ENCODE measurements around the gene SOX8. TPM values are rescaled to one million over a fixed set of nuclear protein-coding genes. Genes with fewer than 3 reads are reported as not detected.

SOX8 gene
- total RNA-seq, 2 experiments from 2014 or later, result 2.0 to 2.6 TPM

DNA sequence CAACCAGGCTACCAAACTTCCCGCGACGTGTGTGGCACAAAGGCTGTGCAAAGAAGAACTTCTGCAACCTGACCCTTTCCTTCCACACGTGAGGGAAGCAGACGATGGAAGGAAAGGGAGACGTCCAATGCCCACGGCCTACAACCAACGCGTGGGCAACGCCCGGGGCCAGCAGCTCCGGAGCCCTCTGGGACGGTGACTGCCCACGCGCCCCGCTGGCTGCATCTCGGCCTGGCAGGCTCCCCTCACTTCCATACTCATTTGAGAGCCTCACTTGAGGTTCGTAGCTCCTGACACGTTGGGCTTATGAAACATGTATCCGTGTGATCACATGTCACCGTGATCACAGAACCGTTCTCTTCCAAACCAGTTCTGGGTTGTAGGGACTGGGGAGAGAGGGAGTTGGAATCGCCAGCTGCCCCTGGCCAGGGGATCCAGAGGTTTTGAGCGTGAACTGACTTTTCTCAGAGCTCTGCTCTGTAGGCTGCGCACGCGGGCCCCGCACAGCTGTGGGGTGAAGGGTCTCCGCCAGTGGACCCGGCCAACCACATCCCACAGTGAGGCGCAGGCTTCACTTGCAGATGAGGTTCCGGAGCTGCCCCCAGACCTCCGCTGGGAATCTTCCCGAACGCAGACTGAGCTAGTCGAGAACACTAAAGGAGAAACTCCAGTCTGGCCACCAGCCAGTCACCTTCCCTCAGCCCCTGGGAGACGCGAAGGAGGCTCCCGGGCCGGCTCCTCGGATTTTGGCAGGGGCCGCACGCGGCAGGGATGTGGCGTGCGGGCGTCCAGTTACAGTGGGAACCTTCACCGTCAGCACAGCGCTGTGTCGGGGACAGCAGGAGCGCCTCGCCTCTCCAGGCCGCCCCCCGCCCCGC, 11.8 kb upstream of the SOX8 start:
- CTCF ChIA-PET, result interaction anchor here (0.7 to 1.2 kb wide), 2 partner anchors 11 to 87 kb away, joined by 3 read pairs; no protein-coding TSS in a partner anchor
- H3K9me3 Mint-ChIP-seq, result peaks cover 5% of the 10 kb centered on the region
- POLR2A ChIA-PET, result interaction anchor here (0.7 to 1.4 kb wide), 2 partner anchors 28 to 181 kb away, joined by 3 read pairs; partner anchors contain the start of genes CHTF18 and RPUSD1
- DNase-seq, result peak; percentile 30
- peaks cover 27% of the 10 kb centered on the region for H3K4me1 Mint-ChIP-seq (ENCODE audit: low read depth)
- peaks cover 18% of the 10 kb centered on the region for H3K36me3 Mint-ChIP-seq
- intact Hi-C loops (cut with micrococcal nuclease), result loop anchor here (2.0 to 5.0 kb wide), 3 partner anchors 27 to 162 kb away; no protein-coding TSS in a partner anchor
- peak overlapping the region; percentile 13 for H3K27ac Mint-ChIP-seq
- H3K27me3 Mint-ChIP-seq, result no peaks in the 10 kb centered on the region
- H3K4me3 Mint-ChIP-seq, result peak overlapping the region; percentile 78

- DNase-seq, result no peak
- Mint-ChIP-seq H3K9me3 (peaks cover 3% of the 10 kb centered on the region), H3K27ac (peak overlapping the region; percentile 33), H3K4me1 (ENCODE audit: low read depth) (peaks cover 21% of the 10 kb centered on the region), H3K4me3 (peak overlapping the region; percentile 78), H3K27me3 (no peaks in the 10 kb centered on the region), H3K36me3 (peaks cover 14% of the 10 kb centered on the region)
- intact Hi-C loops (cut with micrococcal nuclease), result loop anchor here (2.0 to 5.0 kb wide), 3 partner anchors 26 to 163 kb away; no protein-coding TSS in a partner anchor
- POLR2A ChIA-PET, result interaction anchor here (0.7 to 1.4 kb wide), 2 partner anchors 27 to 182 kb away, joined by 3 read pairs; partner anchors contain the start of genes CHTF18 and RPUSD1
- CTCF ChIA-PET, result interaction anchor here (0.7 kb wide), 1 partner anchor 10 kb away, joined by 3 read pairs; no protein-coding TSS in a partner anchor
Observed at GRCh38 chr16:970386-970765, 11.2 kb upstream of the SOX8 start.

GRCh38 chr16:970766-971581, 10.6 kb upstream of the SOX8 start, which contains the start of gene LMF1:
LMF1 (minus strand) TSS chr16:970984; CDS start chr16:970980, 4 bp downstream.
- intact Hi-C loops (cut with micrococcal nuclease), result loop anchor here (1.0 to 5.0 kb wide), 4 partner anchors 10 to 164 kb away; partner anchors contain the start of gene SOX8
- Mint-ChIP-seq H3K36me3 (peaks cover 8% of the 10 kb centered on the region), H3K27ac (peak within 1 kb of the TSS; percentile 33), H3K4me1 (ENCODE audit: low read depth) (peaks cover 15% of the 10 kb centered on the region), H3K9me3 (no peaks in the 10 kb centered on the region), H3K4me3 (peak within 1 kb of the TSS; percentile 78), H3K27me3 (no peaks in the 10 kb centered on the region)
- peak; percentile 97 for DNase-seq
- POLR2A ChIA-PET, result no interaction called here
- CTCF ChIA-PET, result no interaction called here

DNA sequence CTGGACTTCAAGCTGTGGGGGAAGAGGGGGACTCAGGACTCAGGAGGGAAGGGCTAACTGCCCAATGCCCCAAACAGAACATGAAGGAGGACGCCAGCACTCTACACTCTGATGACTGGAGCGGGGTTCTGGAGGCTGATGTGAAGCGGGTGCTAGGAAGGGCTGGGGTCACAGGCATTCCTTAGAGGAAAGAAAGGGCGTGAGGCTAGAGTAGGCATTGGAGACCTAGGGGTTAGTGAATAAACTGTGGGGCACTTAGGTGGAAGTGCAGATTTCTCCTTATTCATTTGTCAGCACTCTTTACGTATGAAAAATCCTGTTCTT, 10.0 kb upstream of the SOX8 start:
- Mint-ChIP-seq H3K27me3 (no peaks in the 10 kb centered on the region), H3K4me1 (ENCODE audit: low read depth) (peaks cover 15% of the 10 kb centered on the region), H3K9me3 (no peaks in the 10 kb centered on the region), H3K36me3 (peaks cover 5% of the 10 kb centered on the region), H3K27ac (no peak overlapping the region), H3K4me3 (no peak overlapping the region)
- no peak for DNase-seq
- CTCF ChIA-PET, result no interaction called here
- POLR2A ChIA-PET, result no interaction called here
- intact Hi-C loops (cut with micrococcal nuclease), result loop anchor here (1.0 to 5.0 kb wide), 4 partner anchors 10 to 164 kb away; partner anchors contain the start of gene SOX8

- Mint-ChIP-seq H3K4me3 (no peak overlapping the region), H3K27ac (no peak overlapping the region), H3K27me3 (no peaks in the 10 kb centered on the region), H3K9me3 (no peaks in the 10 kb centered on the region), H3K4me1 (ENCODE audit: low read depth) (peaks cover 15% of the 10 kb centered on the region), H3K36me3 (peaks cover 2% of the 10 kb centered on the region)
- POLR2A ChIA-PET, result no interaction called here
- no peak for DNase-seq
- CTCF ChIA-PET, result no interaction called here
- intact Hi-C loops (cut with micrococcal nuclease), result loop anchor here (1.0 to 5.0 kb wide), 4 partner anchors 9 to 165 kb away; partner anchors contain the start of gene SOX8
Observed at GRCh38 chr16:971981-972315, 9.6 kb upstream of the SOX8 start.

- POLR2A ChIA-PET, result no interaction called here
- no peaks in the 10 kb centered on the region for H3K9me3 Mint-ChIP-seq
- no peaks in the 10 kb centered on the region for H3K36me3 Mint-ChIP-seq
- CTCF ChIA-PET, result no interaction called here
- intact Hi-C loops (cut with micrococcal nuclease), result loop anchor here (5.0 kb wide), 1 partner anchor 165 kb away; no protein-coding TSS in a partner anchor
- DNase-seq, result no peak
- H3K27ac Mint-ChIP-seq, result no peak overlapping the region
- peaks cover 15% of the 10 kb centered on the region for H3K4me1 Mint-ChIP-seq (ENCODE audit: low read depth)
- H3K4me3 Mint-ChIP-seq, result no peak overlapping the region
- no peaks in the 10 kb centered on the region for H3K27me3 Mint-ChIP-seq
Observed at GRCh38 chr16:972316-973002, 9.1 kb upstream of the SOX8 start.

GRCh38 chr16:973366-973765, 8.2 kb upstream of the SOX8 start:
- no peak overlapping the region for H3K4me3 Mint-ChIP-seq
- no peak overlapping the region for H3K27ac Mint-ChIP-seq
- no peaks in the 10 kb centered on the region for H3K36me3 Mint-ChIP-seq
- DNase-seq, result no peak
- no peaks in the 10 kb centered on the region for H3K9me3 Mint-ChIP-seq
- ChIA-PET CTCF (no interaction called here), POLR2A (no interaction called here)
- intact Hi-C loops (cut with micrococcal nuclease), result loop anchor here (5.0 kb wide), 1 partner anchor 166 kb away; no protein-coding TSS in a partner anchor
- no peaks in the 10 kb centered on the region for H3K27me3 Mint-ChIP-seq
- peaks cover 14% of the 10 kb centered on the region for H3K4me1 Mint-ChIP-seq (ENCODE audit: low read depth)

DNA sequence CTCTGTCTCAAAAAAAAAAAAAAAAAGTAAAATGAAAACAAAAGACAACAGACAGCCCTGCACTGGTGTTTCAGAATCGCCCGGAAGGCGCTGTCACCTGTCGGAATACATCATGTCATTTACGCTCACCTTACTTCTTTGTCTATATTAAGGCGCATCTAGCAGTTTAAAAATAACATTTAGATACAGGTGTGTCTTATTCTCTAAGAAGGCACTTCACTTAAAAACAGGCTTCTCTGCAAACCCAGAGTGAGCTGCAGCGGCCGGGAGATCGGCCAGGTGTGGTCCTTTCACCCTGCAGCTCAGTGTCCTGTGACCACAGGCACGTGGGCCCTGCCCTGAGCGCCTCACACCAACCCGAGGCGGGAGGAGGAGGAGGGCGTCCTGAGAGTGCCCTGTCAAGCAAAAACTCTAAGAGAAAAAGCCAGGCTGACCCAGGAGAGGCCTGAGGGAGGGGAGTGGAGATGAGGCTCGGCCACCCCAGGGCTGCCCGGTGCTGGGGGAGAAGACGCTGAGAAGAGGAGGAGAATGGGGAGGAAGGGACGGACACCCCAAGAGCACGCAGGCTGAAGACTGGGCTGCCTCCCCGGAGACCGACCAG, 7.5 kb upstream of the SOX8 start:
- H3K9me3 Mint-ChIP-seq, result no peaks in the 10 kb centered on the region
- intact Hi-C loops (cut with micrococcal nuclease), result loop anchor here (5.0 kb wide), 1 partner anchor 167 kb away; no protein-coding TSS in a partner anchor
- POLR2A ChIA-PET, result interaction anchor here (1.8 kb wide), 1 partner anchor 10 kb away, joined by 12 read pairs; no protein-coding TSS in a partner anchor
- no peak overlapping the region for H3K4me3 Mint-ChIP-seq
- no peak overlapping the region for H3K27ac Mint-ChIP-seq
- H3K27me3 Mint-ChIP-seq, result no peaks in the 10 kb centered on the region
- H3K36me3 Mint-ChIP-seq, result no peaks in the 10 kb centered on the region
- CTCF ChIA-PET, result no interaction called here
- H3K4me1 Mint-ChIP-seq (ENCODE audit: low read depth), result peaks cover 10% of the 10 kb centered on the region
- no peak for DNase-seq

GRCh38 chr16:974611-975261, 6.8 kb upstream of the SOX8 start:
- ChIA-PET CTCF (no interaction called here), POLR2A (interaction anchor here (1.8 kb wide), 1 partner anchor 10 kb away, joined by 12 read pairs; no protein-coding TSS in a partner anchor)
- Mint-ChIP-seq H3K27me3 (no peaks in the 10 kb centered on the region), H3K4me1 (ENCODE audit: low read depth) (peaks cover 8% of the 10 kb centered on the region), H3K4me3 (no peak overlapping the region), H3K27ac (no peak overlapping the region), H3K9me3 (no peaks in the 10 kb centered on the region), H3K36me3 (no peaks in the 10 kb centered on the region)
- intact Hi-C loops (cut with micrococcal nuclease), result loop anchor here (5.0 kb wide), 1 partner anchor 167 kb away; no protein-coding TSS in a partner anchor
- DNase-seq, result no peak

GRCh38 chr16:975291-975690, 6.3 kb upstream of the SOX8 start:
- Mint-ChIP-seq H3K4me1 (ENCODE audit: low read depth) (peaks cover 8% of the 10 kb centered on the region), H3K36me3 (no peaks in the 10 kb centered on the region), H3K27ac (no peak overlapping the region), H3K27me3 (no peaks in the 10 kb centered on the region), H3K9me3 (no peaks in the 10 kb centered on the region), H3K4me3 (no peak overlapping the region)
- no peak for DNase-seq
- ChIA-PET CTCF (no interaction called here), POLR2A (interaction anchor here (1.8 kb wide), 1 partner anchor 11 kb away, joined by 12 read pairs; no protein-coding TSS in a partner anchor)
- intact Hi-C loops (cut with micrococcal nuclease), result no loop called here
